HG03039 (cell line): ENCODE results near the gene CORO6.

Experiments
- ATAC-seq: cut with Tn5 transposase; IDR thresholded peaks from one replicate; pipeline ENCODE4 v1.9.1; 2021; ENCODE audit warnings: mild to moderate bottlenecking, moderate library complexity; ENCODE audit not compliant: unreplicated experiment

CORO6 gene

GRCh38 chr17:29567304-29567553 lies 55.5 kb downstream of the CORO6 start:
- peak; percentile 2 for ATAC-seq

GRCh38 chr17:29566473-29567303 lies 56.0 kb downstream of the CORO6 start, which contains the start of gene ABHD15:
Gene ABHD15 (minus strand): TSS chr17:29567037. CDS start chr17:29566966, 71 bp downstream.
- ATAC-seq: peak; percentile 18

- peak; percentile 5 for ATAC-seq
These were observed 56.9 kb downstream of the CORO6 start for GRCh38 chr17:29565643-29566472.
